Gastroesophageal sphincter (tissue), 3 donors: ENCODE results near the gene FZD4.

Source experiments
- CTCF ChIP-seq, 4 experiments: fragments of 200-600 bp in 2 of 4; fragments of 450-650 bp in 2 of 4; sonication (generic) in 1 of 4; IDR thresholded peaks; one replicate each; pipeline ENCODE4 v1.5.1; 2017 to 2019; ENCODE audit warnings: antibody characterized with exemption in 4 of 4, mild to moderate bottlenecking in 2 of 4, moderate library complexity in 2 of 4
- POLR2A ChIP-seq, 2 donors: fragments of 450-650 bp; IDR thresholded peaks; one replicate each; pipeline ENCODE4 v1.6.1; 2017; ENCODE audit warnings: antibody characterized with exemption in 2 of 2, mild to moderate bottlenecking in 2 of 2, moderate library complexity in 1 of 2
- POLR2AphosphoS5 ChIP-seq: sonication (generic); formaldehyde crosslinking; IDR thresholded peaks from one replicate; pipeline ENCODE4 v1.6.1; 2017; ENCODE audit warnings: antibody characterized with exemption

- TF ChIP-seq POLR2A (IDR thresholded peaks at IDR 0.05) (no peak), CTCF (IDR thresholded peaks at IDR 0.05) (no peak), POLR2AphosphoS5 (no peak)
Measured at GRCh38 chr11:86910592-86910991, 44.6 kb downstream of the FZD4 start.
